Activated naive CD4-positive, alpha-beta T cell treated with anti-CD3 and anti-CD28 coated beads, Interleukin-2, amount 50 U/mL, for 72 hours (primary cell): ENCODE results near the gene IQGAP2. TPM values are rescaled to one million over a fixed set of nuclear protein-coding genes. Genes with fewer than 3 reads are reported as not detected.
"Not testable (repeated sequence)": the region's sequence is repeated elsewhere in the genome, so short reads cannot be mapped to it uniquely, and the experiment has no call there.

Experiments used
- ATAC-seq, 2 donors: fragments of 150-1000 bp; cut with Tn5 transposase; 2 replicates each; pipeline ENCODE4 v1.10.0; 2021; ENCODE audit warnings: mild to moderate bottlenecking in 2 of 2, moderate library complexity in 2 of 2
- DNase-seq, 2 donors: peaks; one replicate each; pipeline ENCODE4 v3.0.0; 2021 to 2022; ENCODE audit warnings: low spot score in 2 of 2
- H3K27ac Mint-ChIP-seq, 2 donors: one replicate each; pipeline ENCODE4 v1.8.0; 2022; ENCODE audit warnings: mild to moderate bottlenecking in 2 of 2, mixed read lengths in 2 of 2
- H3K36me3 Mint-ChIP-seq, 2 donors: one replicate each; pipeline ENCODE4 v1.8.0; 2022; ENCODE audit warnings: mixed read lengths in 2 of 2
- H3K9me3 Mint-ChIP-seq, 2 donors: one replicate each; pipeline ENCODE4 v1.8.0; 2022; ENCODE audit warnings: mixed read lengths in 2 of 2
- total RNA-seq, 2 donors: library from RNA; stranded (reverse); gene quantifications; one replicate each; pipeline ENCODE4 v1.2.3, GENCODE V29; 2022

IQGAP2 gene
- total RNA-seq, 2 donors from 2014 or later, result 42.4 to 62.0 TPM

- Mint-ChIP-seq H3K36me3 (peaks cover 6 to 21% of the 10 kb centered on the region in 2 donors), H3K9me3 (peaks cover 0 to 4% of the 10 kb centered on the region in 2 donors), H3K27ac (no peak overlapping the region)
- DNase-seq, result no peak
- no peak for ATAC-seq
Measured at GRCh38 chr5:76517334-76517733, 114.2 kb downstream of the IQGAP2 start.

- not testable (repeated sequence) for H3K9me3 Mint-ChIP-seq, ATAC-seq, DNase-seq, H3K27ac Mint-ChIP-seq
- peaks cover 6 to 21% of the 10 kb centered on the region in 2 donors for H3K36me3 Mint-ChIP-seq
Measured at GRCh38 chr5:76518246-76518645, 115.2 kb downstream of the IQGAP2 start.

- DNase-seq (no peak), ATAC-seq (peak; percentile 92 to 93)
- Mint-ChIP-seq H3K36me3 (peaks cover 6 to 21% of the 10 kb centered on the region in 2 donors), H3K9me3 (peaks cover 0 to 4% of the 10 kb centered on the region in 2 donors), H3K27ac (peak overlapping the region; percentile 91 to 98)
Measured at GRCh38 chr5:76521240-76521758, 118.2 kb downstream of the IQGAP2 start.

GRCh38 chr5:76522103-76522935 lies 119.2 kb downstream of the IQGAP2 start:
- peaks cover 0 to 4% of the 10 kb centered on the region in 2 donors for H3K9me3 Mint-ChIP-seq
- H3K27ac Mint-ChIP-seq, result peak overlapping the region; percentile 46 to 98
- no peak for DNase-seq
- peaks cover 6 to 19% of the 10 kb centered on the region in 2 donors for H3K36me3 Mint-ChIP-seq
- ATAC-seq, result peak; percentile 41 to 42

- no peak for DNase-seq
- no peak for ATAC-seq
- Mint-ChIP-seq H3K27ac (no peak overlapping the region), H3K9me3 (peaks cover 6 to 9% of the 10 kb centered on the region in 2 donors), H3K36me3 (peaks cover 6% of the 10 kb centered on the region in 2 donors)
Measured at GRCh38 chr5:76524101-76524835, 121.2 kb downstream of the IQGAP2 start.

- H3K27ac Mint-ChIP-seq, result no peak overlapping the region
- peaks cover 6% of the 10 kb centered on the region in 2 donors for H3K36me3 Mint-ChIP-seq
- DNase-seq (no peak), ATAC-seq (no peak)
- H3K9me3 Mint-ChIP-seq, result peaks cover 6 to 9% of the 10 kb centered on the region in 2 donors
Measured at GRCh38 chr5:76524868-76525267, 121.8 kb downstream of the IQGAP2 start.

- peaks cover 3 to 4% of the 10 kb centered on the region in 2 donors for H3K36me3 Mint-ChIP-seq
- peaks cover 6 to 8% of the 10 kb centered on the region in 2 donors for H3K9me3 Mint-ChIP-seq
- no peak overlapping the region for H3K27ac Mint-ChIP-seq
- DNase-seq (no peak), ATAC-seq (no peak)
Measured at GRCh38 chr5:76525956-76526355, 122.9 kb downstream of the IQGAP2 start.

- ATAC-seq, result no peak
- peaks cover 0 to 4% of the 10 kb centered on the region in 2 donors for H3K36me3 Mint-ChIP-seq
- peaks cover 5 to 6% of the 10 kb centered on the region in 2 donors for H3K9me3 Mint-ChIP-seq
- DNase-seq, result no peak
- H3K27ac Mint-ChIP-seq, result no peak overlapping the region
Measured at GRCh38 chr5:76526950-76527583, 124.0 kb downstream of the IQGAP2 start.

- Mint-ChIP-seq H3K9me3 (peaks cover 5 to 6% of the 10 kb centered on the region in 2 donors), H3K36me3 (peaks cover 0 to 4% of the 10 kb centered on the region in 2 donors), H3K27ac (no peak overlapping the region)
- DNase-seq (no peak), ATAC-seq (no peak)
Measured at GRCh38 chr5:76527685-76528161, 124.6 kb downstream of the IQGAP2 start.

- DNase-seq (no peak), ATAC-seq (peak; percentile 85 to 96)
- Mint-ChIP-seq H3K9me3 (peaks cover 5 to 6% of the 10 kb centered on the region in 2 donors), H3K36me3 (peaks cover 0 to 4% of the 10 kb centered on the region in 2 donors), H3K27ac (peak overlapping the region; percentile 10 to 31)
Measured at GRCh38 chr5:76528547-76529331, 125.7 kb downstream of the IQGAP2 start.

- Mint-ChIP-seq H3K27ac (peak overlapping the region in 1 of 2 donors; percentile 10), H3K36me3 (peaks cover 0 to 4% of the 10 kb centered on the region in 2 donors)
- ATAC-seq, result peak in 1 of 2 donors; percentile 26
Measured at GRCh38 chr5:76529464-76530344, 126.6 kb downstream of the IQGAP2 start.

GRCh38 chr5:76532052-76532451 lies 129.0 kb downstream of the IQGAP2 start:
- Mint-ChIP-seq H3K9me3 (peaks cover 5 to 6% of the 10 kb centered on the region in 2 donors), H3K36me3 (peaks cover 0 to 8% of the 10 kb centered on the region in 2 donors), H3K27ac (no peak overlapping the region)
- DNase-seq, result no peak
- ATAC-seq, result no peak

More at GRCh38 chr5:76529464-76530344, 126.6 kb downstream of the IQGAP2 start:
- peaks cover 5 to 6% of the 10 kb centered on the region in 2 donors for H3K9me3 Mint-ChIP-seq
- DNase-seq, result no peak

- Mint-ChIP-seq H3K36me3 (peaks cover 4 to 13% of the 10 kb centered on the region in 2 donors), H3K9me3 (peaks cover 5 to 7% of the 10 kb centered on the region in 2 donors), H3K27ac (no peak overlapping the region)
- DNase-seq (no peak), ATAC-seq (no peak)
Measured at GRCh38 chr5:76532973-76533372, 129.9 kb downstream of the IQGAP2 start.

- no peak overlapping the region for H3K27ac Mint-ChIP-seq
- DNase-seq (no peak), ATAC-seq (no peak)
- peaks cover 4 to 5% of the 10 kb centered on the region in 2 donors for H3K9me3 Mint-ChIP-seq
- H3K36me3 Mint-ChIP-seq, result peaks cover 4 to 26% of the 10 kb centered on the region in 2 donors
Measured at GRCh38 chr5:76535577-76535976, 132.5 kb downstream of the IQGAP2 start.

GRCh38 chr5:76537073-76537543 lies 134.0 kb downstream of the IQGAP2 start:
- no peak overlapping the region for H3K27ac Mint-ChIP-seq
- no peak for ATAC-seq
- DNase-seq, result no peak
- peaks cover 4 to 5% of the 10 kb centered on the region in 2 donors for H3K9me3 Mint-ChIP-seq
- peaks cover 4 to 22% of the 10 kb centered on the region in 2 donors for H3K36me3 Mint-ChIP-seq
